H1 (cell line): ENCODE data around the gene BPIFB3. TPM values are rescaled to one million over a fixed set of nuclear protein-coding genes. Genes with fewer than 3 reads are reported as not detected.
"Not testable (repeated sequence)": the region's sequence is repeated elsewhere in the genome, so short reads cannot be mapped to it uniquely, and the experiment has no call there.

Source experiments
- CTCF ChIA-PET: fragments of 300-600 bp; sonication (Branson Sonifier 250); formaldehyde crosslinking; loops from one replicate; lab custom pipeline; 2021; ENCODE audit not compliant: partially characterized antibody; lab: Charles Lee
- POLR2A ChIA-PET: fragments of 300-600 bp; sonication (Branson Sonifier 250); formaldehyde crosslinking; loops from one replicate; lab custom pipeline; 2021; ENCODE audit warnings: inconsistent platforms; ENCODE audit not compliant: partially characterized antibody; lab: Charles Lee
- DNase-seq, 2 experiments: peaks; one replicate each; pipeline versions ENCODE4 v3.0.0 to v3.0.0-alpha.2; 2010 to 2022; ENCODE audit warnings: low spot score in 2 of 2, low read depth in 1 of 2, mixed read lengths in 1 of 2
- FAIRE-seq: peaks from 2 replicates; lab custom pipeline; 2011; peaks lifted over from hg19 to GRCh38; lab: Jason Lieb, UNC
- H2AFZ ChIP-seq: 2 replicates; pipeline ENCODE4 v1.8.1; 2012; ENCODE audit warnings: low read length, inconsistent platforms
- H2AK5ac ChIP-seq: 2 replicates; pipeline ENCODE4 v1.6.1; 2013; ENCODE audit warnings: low read depth, low read length
- H2BK120ac ChIP-seq: replicated peaks from 2 replicates; pipeline ENCODE3; 2013; ENCODE audit warnings: low read depth, low read length, inconsistent platforms
- H2BK12ac ChIP-seq: 2 replicates; pipeline ENCODE4 v1.6.1; 2013; ENCODE audit warnings: low read depth, low read length
- H2BK15ac ChIP-seq: 2 replicates; pipeline ENCODE4 v1.6.1; 2013; ENCODE audit warnings: low read length
- H2BK20ac ChIP-seq: 2 replicates; pipeline ENCODE4 v1.6.1; 2013; ENCODE audit warnings: low read length
- H2BK5ac ChIP-seq: 2 replicates; pipeline ENCODE4 v1.6.1; 2013; ENCODE audit warnings: low read depth, low read length
- H3K14ac ChIP-seq: 2 replicates; pipeline ENCODE4 v1.6.1; 2013; ENCODE audit warnings: inconsistent platforms; ENCODE audit not compliant: insufficient read length
- H3K18ac ChIP-seq: 2 replicates; pipeline ENCODE4 v1.6.1; 2013; ENCODE audit warnings: low read length; ENCODE audit errors: extremely low read depth
- H3K23ac ChIP-seq: 2 replicates; pipeline ENCODE4 v1.6.1; 2013; ENCODE audit warnings: inconsistent platforms; ENCODE audit not compliant: insufficient read length
- H3K23me2 ChIP-seq: 2 replicates; pipeline ENCODE4 v1.6.1; 2013; ENCODE audit warnings: low read depth, low read length
- H3K27ac ChIP-seq: 2 replicates; pipeline ENCODE4 v1.6.1; 2011; ENCODE audit warnings: low read depth, low read length, inconsistent platforms
- H3K27me3 ChIP-seq, 4 experiments: replicated peaks in 1 of 4; 1 replicate in 1 of 4; 2 replicates in 3 of 4; pipeline versions ENCODE4 v1.6.1 to v1.8.1; 2011 to 2013; ENCODE audit warnings: low read length in 3 of 4, mild to moderate bottlenecking in 3 of 4, inconsistent platforms in 2 of 4, mixed read lengths in 2 of 4, moderate library complexity in 1 of 4; ENCODE audit not compliant: control insufficient read depth in 3 of 4, insufficient read depth in 3 of 4; ENCODE audit errors: extremely low read depth in 1 of 4
- H3K36me3 ChIP-seq, 4 experiments: 2 replicates each; pipeline versions ENCODE4 v1.6.1 to v1.8.1; 2011 to 2013; ENCODE audit warnings: mild to moderate bottlenecking in 4 of 4, low read length in 3 of 4, moderate library complexity in 2 of 4, control low read depth in 1 of 4, inconsistent platforms in 1 of 4; ENCODE audit not compliant: insufficient read depth in 4 of 4, control insufficient read depth in 2 of 4
- H3K4ac ChIP-seq: replicated peaks from 2 replicates; pipeline ENCODE3; 2013; ENCODE audit warnings: low read length, low read depth, mixed read lengths, inconsistent platforms; ENCODE audit not compliant: insufficient read length
- H3K4me1 ChIP-seq, 4 experiments: replicated peaks in 1 of 4; 1 replicate in 1 of 4; 2 replicates in 3 of 4; pipeline versions ENCODE4 v1.6.1 to v1.8.1; 2011 to 2013; ENCODE audit warnings: low read length in 3 of 4, inconsistent platforms in 2 of 4, mixed read lengths in 1 of 4; ENCODE audit not compliant: insufficient read depth in 4 of 4, control insufficient read depth in 3 of 4
- H3K4me2 ChIP-seq, 2 experiments: 2 replicates each; pipeline versions ENCODE4 v1.6.1 to v1.8.1; 2011 to 2013; ENCODE audit warnings: low read depth in 2 of 2, low read length in 2 of 2, control low read depth in 1 of 2, inconsistent platforms in 1 of 2, mild to moderate bottlenecking in 1 of 2; ENCODE audit not compliant: insufficient read depth in 1 of 2
- H3K4me3 ChIP-seq, 4 experiments: fragments of 200-600, 300-600 bp in 1 of 4; sonication (generic), shearing (Covaris generic), sonication (Bioruptor Twin) in 1 of 4; 2 replicates each; pipeline versions ENCODE4 v1.5.1 to v1.8.1; 2011 to 2016; ENCODE audit warnings: low read length in 4 of 4, low read depth in 3 of 4, control low read depth in 2 of 4, inconsistent platforms in 2 of 4, mild to moderate bottlenecking in 2 of 4, mixed read lengths in 1 of 4, moderate library complexity in 1 of 4; ENCODE audit not compliant: insufficient read depth in 2 of 4; ENCODE audit errors: extremely low read depth in 1 of 4
- H3K56ac ChIP-seq: replicated peaks from 2 replicates; pipeline ENCODE3; 2013; ENCODE audit warnings: low read depth, mild to moderate bottlenecking, mixed read lengths, low read length, inconsistent platforms; ENCODE audit not compliant: insufficient read length
- H3K79me1 ChIP-seq: 2 replicates; pipeline ENCODE4 v1.6.1; 2013; ENCODE audit warnings: low read depth, low read length, control low read depth
- H3K79me2 ChIP-seq, 2 experiments: 2 replicates each; pipeline versions ENCODE4 v1.6.1 to v1.8.1; 2012 to 2013; ENCODE audit warnings: low read length in 2 of 2, mild to moderate bottlenecking in 2 of 2, inconsistent platforms in 1 of 2; ENCODE audit not compliant: insufficient read depth in 2 of 2, control insufficient read depth in 1 of 2
- H3K9ac ChIP-seq, 4 experiments: replicated peaks in 1 of 4; 1 replicate in 1 of 4; 2 replicates in 3 of 4; pipeline versions ENCODE4 v1.6.1 to v1.8.1; 2011 to 2013; ENCODE audit warnings: low read depth in 3 of 4, low read length in 3 of 4, control low read depth in 2 of 4, mild to moderate bottlenecking in 2 of 4, moderate library complexity in 2 of 4, inconsistent platforms in 1 of 4; ENCODE audit errors: extremely low read depth in 1 of 4
- H3K9me3 ChIP-seq, 2 experiments: 2 replicates each; pipeline versions ENCODE4 v1.6.1 to v1.8.1; 2012 to 2013; ENCODE audit warnings: mild to moderate bottlenecking in 2 of 2, moderate library complexity in 2 of 2, control low read depth in 1 of 2, inconsistent platforms in 1 of 2, low read depth in 1 of 2, low read length in 1 of 2, mixed read lengths in 1 of 2; ENCODE audit not compliant: insufficient read depth in 2 of 2
- H4K20me1 ChIP-seq, 2 experiments: replicated peaks in 1 of 2; 2 replicates each; pipeline versions ENCODE3 to v1.8.1; 2011 to 2013; ENCODE audit warnings: inconsistent platforms in 2 of 2, low read length in 2 of 2, mild to moderate bottlenecking in 1 of 2; ENCODE audit not compliant: insufficient read depth in 2 of 2, control insufficient read depth in 1 of 2
- H4K5ac ChIP-seq: 2 replicates; pipeline ENCODE4 v1.6.1; 2013; ENCODE audit warnings: low read length, low read depth, mixed read lengths, inconsistent platforms; ENCODE audit not compliant: insufficient read length
- H4K8ac ChIP-seq: 2 replicates; pipeline ENCODE4 v1.8.0; 2013; ENCODE audit warnings: mild to moderate bottlenecking, moderate library complexity, low read length, inconsistent platforms; ENCODE audit not compliant: insufficient read depth; ENCODE audit errors: extremely low read depth
- H4K91ac ChIP-seq: replicated peaks from 2 replicates; pipeline ENCODE3; 2013; ENCODE audit warnings: low read length, mixed read lengths, inconsistent platforms; ENCODE audit not compliant: insufficient read length
- WGBS, 2 experiments: shearing (Covaris generic) in 1 of 2; methylation state at CpG; one replicate each; pipeline versions ENCODE4 v1.1.6 to v1.1.7; 2013 to 2015; ENCODE audit warnings: low lambda C conversion rate in 2 of 2, mixed read lengths in 2 of 2, inconsistent platforms in 1 of 2, low coverage in 1 of 2, missing lambda C conversion rate in 1 of 2; ENCODE audit not compliant: insufficient replicate concordance in 2 of 2, insufficient coverage in 1 of 2, insufficient read length in 1 of 2; ENCODE audit errors: extremely low coverage in 1 of 2, missing lambda C conversion rate in 1 of 2; 5-methylcytosine and 5-hydroxymethylcytosine counted together
- polyA plus RNA-seq, 7 experiments: library from polyadenylated mRNA; depleted of rRNA in 3 of 7; stranded (reverse) in 5 of 7; unstranded in 2 of 7; fragments of >200 nt in 5 of 7; fragments of 200-250 nt in 2 of 7; gene quantifications; 1 replicate in 5 of 7; 2 replicates in 1 of 7; 4 replicates in 1 of 7; pipeline versions ENCODE4 v1.2.1 to v1.2.3, GENCODE V29; 2011 to 2013; ENCODE audit warnings: missing spikeins in 2 of 7, mixed read lengths in 2 of 7
- total RNA-seq: library from RNA; stranded (reverse); fragmentation: NEBNext Ultra II Directional; extraction: Animal tissue kit (Norgen Biotek cat#: 25700); gene quantifications from 2 replicates; pipeline ENCODE4 v1.2.1, GENCODE V29; 2021

BPIFB3 gene
- total and polyA plus RNA-seq, 2 of the 8 experiments (the other 6 are each of a cell fraction or from before 2014, with no cell fraction given) = not detected

GRCh38 chr20:33122297-33122696, 68.6 kb downstream of the BPIFB3 start:
- H3K56ac ChIP-seq, H2BK5ac ChIP-seq, H4K20me1 ChIP-seq, H3K18ac ChIP-seq, CTCF ChIA-PET, POLR2A ChIA-PET, H3K79me1 ChIP-seq, H3K4me3 ChIP-seq, H2AK5ac ChIP-seq, H3K27me3 ChIP-seq, H3K4ac ChIP-seq, H3K23ac ChIP-seq, H3K23me2 ChIP-seq, H2BK120ac ChIP-seq, DNase-seq, H3K4me2 ChIP-seq, H3K36me3 ChIP-seq, H3K9me3 ChIP-seq, H2BK12ac ChIP-seq, H3K14ac ChIP-seq, H2BK20ac ChIP-seq, H3K4me1 ChIP-seq, H3K9ac ChIP-seq, H4K91ac ChIP-seq, H3K27ac ChIP-seq, FAIRE-seq, H2BK15ac ChIP-seq, H2AFZ ChIP-seq, H3K79me2 ChIP-seq, H4K8ac ChIP-seq, H4K5ac ChIP-seq: not testable (repeated sequence)
- 79% methylated on average over 1 of the region's 1 CpG; no CpG with 5 or more reads in 1 of the 2 experiments for WGBS, 2 experiments

Other genes with a start within 250 kb of the BPIFB3 start
- gene MAPRE1, start 233.9 kb upstream of the BPIFB3 start, total RNA-seq = 170 and 173 TPM in 2 replicates
- gene MAPRE1, start 233.9 kb upstream of the BPIFB3 start, polyA plus RNA-seq (2011; rRNA removed) = 51.9 and 74.5 TPM in 2 replicates
- gene EFCAB8, start 195.0 kb upstream of the BPIFB3 start, total RNA-seq = 0.20 TPM in 1 of 2 replicates, not detected in the other
- 0.02 and 0.06 TPM in 2 replicates for gene EFCAB8, start 195.0 kb upstream of the BPIFB3 start, polyA plus RNA-seq (2011; rRNA removed)
- gene SUN5, start 49.5 kb upstream of the BPIFB3 start, total RNA-seq = not detected in 2 replicates
- gene SUN5, start 49.5 kb upstream of the BPIFB3 start, polyA plus RNA-seq (2011; rRNA removed) = not detected in 2 replicates
- gene BPIFB2, start 46.2 kb upstream of the BPIFB3 start, total RNA-seq = not detected in 2 replicates
- not detected in 2 replicates for gene BPIFB2, start 46.2 kb upstream of the BPIFB3 start, polyA plus RNA-seq (2011; rRNA removed)
- gene BPIFB6, start 22.3 kb upstream of the BPIFB3 start, total RNA-seq = not detected in 2 replicates
- not detected in 2 replicates for gene BPIFB6, start 22.3 kb upstream of the BPIFB3 start, polyA plus RNA-seq (2011; rRNA removed)
- not detected in 2 replicates for gene BPIFB4, start 25.7 kb downstream of the BPIFB3 start, total RNA-seq
- gene BPIFB4, start 25.7 kb downstream of the BPIFB3 start, polyA plus RNA-seq (2011; rRNA removed) = 0.17 TPM in 1 of 2 replicates, not detected in the other
- not detected in 2 replicates for gene BPIFA2, start 114.3 kb downstream of the BPIFB3 start, total RNA-seq
- gene BPIFA2, start 114.3 kb downstream of the BPIFB3 start, polyA plus RNA-seq (2011; rRNA removed) = not detected in 2 replicates
- gene BPIFA3, start 163.4 kb downstream of the BPIFB3 start, total RNA-seq = not detected in 2 replicates
- not detected in 2 replicates for gene BPIFA3, start 163.4 kb downstream of the BPIFB3 start, polyA plus RNA-seq (2011; rRNA removed)
- not detected in 2 replicates for gene BPIFA1, start 182.1 kb downstream of the BPIFB3 start, total RNA-seq
- gene BPIFA1, start 182.1 kb downstream of the BPIFB3 start, polyA plus RNA-seq (2011; rRNA removed) = not detected in 2 replicates
- not detected in 2 replicates for gene BPIFB1, start 229.3 kb downstream of the BPIFB3 start, total RNA-seq
- gene BPIFB1, start 229.3 kb downstream of the BPIFB3 start, polyA plus RNA-seq (2011; rRNA removed) = not detected in 2 replicates